OCI-LY3 (cell line): ENCODE measurements around the gene RNF38.

Experiments
- CTCF ChIP-seq: fragments of 200-600, 300-600 bp; sonication (generic); IDR thresholded peaks from 2 replicates; pipeline ENCODE4 v1.5.1; 2014; ENCODE audit warnings: antibody characterized with exemption, low read length, low read depth
- EZH2phosphoT487 ChIP-seq: fragments of 200-600 bp; shearing (Covaris generic); IDR thresholded peaks from 2 replicates; pipeline ENCODE4 v1.6.1; 2018; ENCODE audit warnings: antibody characterized with exemption, mixed run types, low read depth

DNA sequence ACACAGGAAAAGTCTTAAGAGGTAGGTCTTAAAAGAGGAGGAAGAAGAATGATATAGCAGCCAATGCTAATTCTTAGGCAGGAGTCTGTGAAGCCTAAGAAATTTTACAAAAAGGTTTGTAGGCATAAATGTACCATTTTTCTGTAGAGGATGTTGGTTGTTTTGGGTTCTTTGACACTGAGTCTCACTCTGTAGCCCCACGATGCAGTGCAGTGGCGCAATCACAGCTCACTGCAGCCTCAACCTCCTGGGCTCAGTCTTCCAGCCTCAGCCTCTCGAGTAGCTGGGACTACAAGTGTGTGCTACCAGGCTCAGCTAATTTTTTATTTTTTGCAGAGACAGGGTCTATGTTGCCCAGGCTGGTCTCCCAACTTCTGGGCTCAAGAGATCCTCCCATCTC lies 37.7 kb upstream of the RNF38 start:
- no peak for TF ChIP-seq CTCF
- no peak for TF ChIP-seq EZH2phosphoT487
